Measurements from ENCODE around the gene RPH3AL. TPM values are rescaled to one million over a fixed set of nuclear protein-coding genes. Genes with fewer than 3 reads are reported as not detected.

The RPH3AL gene
- total RNA-seq, 4 donors from 2014 or later = 8.6 to 21.0 (median 17.4) TPM

DNA sequence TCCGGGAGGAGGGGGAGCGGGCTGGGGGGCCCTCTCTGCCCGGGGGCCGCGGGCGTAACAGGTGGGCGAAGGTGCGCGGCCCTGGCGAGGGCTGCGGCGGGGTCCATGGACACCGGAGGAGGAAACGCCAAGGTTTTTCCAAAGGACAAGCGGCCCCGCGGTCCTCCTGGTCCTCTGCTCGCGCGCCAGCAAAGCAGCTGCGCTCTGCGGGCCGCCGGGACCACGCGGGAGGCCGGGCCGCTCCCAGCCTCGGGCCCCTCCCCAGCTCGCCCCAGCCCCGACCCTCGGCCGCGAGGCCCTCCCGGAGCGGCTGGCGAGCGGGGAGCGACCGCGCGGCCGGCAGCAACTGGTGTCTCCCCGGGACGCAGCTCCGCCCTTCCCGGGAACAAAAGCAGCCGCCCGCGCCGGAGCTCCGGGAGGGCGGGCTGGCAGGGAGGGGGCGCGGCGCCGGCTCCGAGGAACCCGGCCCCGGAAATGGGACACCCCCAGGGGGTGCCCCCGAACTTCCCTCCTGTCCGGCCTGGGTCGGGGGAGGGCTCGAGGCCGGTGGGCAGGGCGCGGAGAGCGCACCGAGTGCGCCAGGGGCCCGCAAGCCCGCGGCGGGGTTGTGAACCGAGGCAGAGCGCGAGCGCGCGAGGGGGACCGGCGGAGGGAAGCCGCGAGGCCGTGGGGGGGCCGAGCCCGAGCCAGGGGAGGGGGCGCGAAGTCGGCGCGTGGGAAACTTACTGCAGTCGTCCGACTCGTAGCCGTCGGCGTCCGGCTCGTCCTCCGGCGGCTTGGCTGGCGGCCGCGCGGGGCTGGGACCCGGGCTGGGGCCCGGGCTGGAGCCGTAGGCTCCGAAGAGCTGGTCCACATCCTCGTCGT is 172.0 kb downstream of the RPH3AL start:
- Histone ChIP-seq H3K4me3 (peak overlapping the region; percentile 23 to 56), H3K36me3 (no peaks in the 10 kb centered on the region), H3K9me3 (no peaks in the 10 kb centered on the region), H3K27me3 (peaks cover 94% of the 10 kb centered on the region), H3K4me1 (peaks cover 0 to 39% (median 4%) of the 10 kb centered on the region in 3 donors), H3K27ac (peak overlapping the region in 3 of 4 donors; percentile 63 to 80 (median 65))
- no peak for TF ChIP-seq POLR2A (IDR thresholded peaks at IDR 0.05)
- no peak for TF ChIP-seq POLR2AphosphoS5 (IDR thresholded peaks at IDR 0.05)
- no peak for TF ChIP-seq EP300 (IDR thresholded peaks at IDR 0.05)
- TF ChIP-seq, protein P1, sequence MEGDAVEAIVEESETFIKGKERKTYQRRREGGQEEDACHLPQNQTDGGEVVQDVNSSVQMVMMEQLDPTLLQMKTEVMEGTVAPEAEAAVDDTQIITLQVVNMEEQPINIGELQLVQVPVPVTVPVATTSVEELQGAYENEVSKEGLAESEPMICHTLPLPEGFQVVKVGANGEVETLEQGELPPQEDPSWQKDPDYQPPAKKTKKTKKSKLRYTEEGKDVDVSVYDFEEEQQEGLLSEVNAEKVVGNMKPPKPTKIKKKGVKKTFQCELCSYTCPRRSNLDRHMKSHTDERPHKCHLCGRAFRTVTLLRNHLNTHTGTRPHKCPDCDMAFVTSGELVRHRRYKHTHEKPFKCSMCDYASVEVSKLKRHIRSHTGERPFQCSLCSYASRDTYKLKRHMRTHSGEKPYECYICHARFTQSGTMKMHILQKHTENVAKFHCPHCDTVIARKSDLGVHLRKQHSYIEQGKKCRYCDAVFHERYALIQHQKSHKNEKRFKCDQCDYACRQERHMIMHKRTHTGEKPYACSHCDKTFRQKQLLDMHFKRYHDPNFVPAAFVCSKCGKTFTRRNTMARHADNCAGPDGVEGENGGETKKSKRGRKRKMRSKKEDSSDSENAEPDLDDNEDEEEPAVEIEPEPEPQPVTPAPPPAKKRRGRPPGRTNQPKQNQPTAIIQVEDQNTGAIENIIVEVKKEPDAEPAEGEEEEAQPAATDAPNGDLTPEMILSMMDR (IDR thresholded peaks at IDR 0.05) = no peak
- ATAC-seq = no peak
- no CpG with 5 or more reads among the region's 112 CpGs for WGBS, 2 donors (ENCODE audit: low coverage in 1 of 2)

DNA sequence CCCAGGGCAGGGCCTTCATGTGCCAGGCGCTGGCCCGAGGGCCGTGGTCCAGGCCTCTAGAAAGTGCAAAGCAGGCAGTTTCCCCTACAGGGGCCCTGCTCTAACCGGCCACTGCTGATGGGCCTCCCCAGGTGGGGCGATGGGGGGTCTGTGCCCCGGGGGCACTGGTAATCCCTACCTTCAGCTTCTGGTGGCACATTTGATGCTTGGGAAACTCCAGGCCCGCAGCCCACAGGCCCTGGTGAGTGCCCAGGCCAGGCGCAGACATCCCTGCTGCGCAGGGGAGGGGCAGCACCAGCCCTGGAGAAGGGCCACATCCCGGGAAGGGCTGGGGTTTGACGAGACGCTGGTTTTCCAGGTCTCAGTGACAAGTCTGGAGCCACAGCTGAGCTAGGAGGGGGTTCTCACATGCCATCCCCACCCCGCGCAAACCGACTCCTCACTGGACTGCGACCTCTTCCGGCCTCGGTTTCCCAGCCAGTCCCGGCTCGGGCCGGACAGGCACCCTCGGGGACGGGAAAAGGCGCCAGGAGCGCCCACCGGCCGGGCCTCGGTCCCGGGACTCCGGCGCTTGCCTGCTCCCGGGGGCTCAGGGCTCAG is 172.7 kb downstream of the RPH3AL start:
- H3K4me1 ChIP-seq = peaks cover 0 to 39% (median 4%) of the 10 kb centered on the region in 3 donors
- H3K36me3 ChIP-seq = no peaks in the 10 kb centered on the region
- peak overlapping the region in 3 of 4 donors; percentile 63 to 80 (median 65) for H3K27ac ChIP-seq
- WGBS, 2 donors (ENCODE audit: low coverage in 1 of 2) = no CpG with 5 or more reads among the region's 32 CpGs
- H3K9me3 ChIP-seq = no peaks in the 10 kb centered on the region
- TF ChIP-seq, protein P1 (IDR thresholded peaks at IDR 0.05) = no peak
- TF ChIP-seq POLR2AphosphoS5 (IDR thresholded peaks at IDR 0.05) (no peak), EP300 (IDR thresholded peaks at IDR 0.05) (no peak), POLR2A (IDR thresholded peaks at IDR 0.05) (no peak)
- peaks cover 94% of the 10 kb centered on the region for H3K27me3 ChIP-seq
- peak overlapping the region; percentile 23 to 56 for H3K4me3 ChIP-seq
- no peak for ATAC-seq

DNA sequence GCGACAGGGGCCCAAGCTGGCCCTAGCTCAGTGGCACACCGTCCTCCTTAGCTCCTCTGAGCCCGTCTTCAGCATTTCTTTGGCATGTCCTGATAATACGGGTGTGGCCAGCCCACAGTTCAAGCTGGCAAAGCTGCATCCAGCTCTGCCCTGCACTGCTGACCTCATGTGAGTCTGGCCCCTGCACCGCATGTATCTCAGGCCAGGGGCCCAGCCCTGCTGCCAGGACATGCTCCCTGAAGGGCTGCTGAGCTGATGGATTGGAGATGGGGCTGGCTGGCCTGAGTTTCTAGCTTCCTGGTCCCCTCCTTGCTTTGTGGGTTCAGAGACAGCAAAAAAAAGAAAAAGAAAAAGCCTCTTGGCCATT is 173.6 kb downstream of the RPH3AL start:
- ATAC-seq = no peak
- no CpG with 5 or more reads among the region's 5 CpGs for WGBS, 2 donors (ENCODE audit: low coverage in 1 of 2)
- Histone ChIP-seq H3K4me3 (peak overlapping the region in 1 of 2 donors; percentile 56), H3K27me3 (peaks cover 96% of the 10 kb centered on the region), H3K4me1 (peaks cover 0 to 39% (median 4%) of the 10 kb centered on the region in 3 donors), H3K27ac (peak overlapping the region in 3 of 4 donors; percentile 4 to 80 (median 27)), H3K36me3 (no peaks in the 10 kb centered on the region), H3K9me3 (no peaks in the 10 kb centered on the region)
- TF ChIP-seq EP300 (IDR thresholded peaks at IDR 0.05) = no peak

DNA sequence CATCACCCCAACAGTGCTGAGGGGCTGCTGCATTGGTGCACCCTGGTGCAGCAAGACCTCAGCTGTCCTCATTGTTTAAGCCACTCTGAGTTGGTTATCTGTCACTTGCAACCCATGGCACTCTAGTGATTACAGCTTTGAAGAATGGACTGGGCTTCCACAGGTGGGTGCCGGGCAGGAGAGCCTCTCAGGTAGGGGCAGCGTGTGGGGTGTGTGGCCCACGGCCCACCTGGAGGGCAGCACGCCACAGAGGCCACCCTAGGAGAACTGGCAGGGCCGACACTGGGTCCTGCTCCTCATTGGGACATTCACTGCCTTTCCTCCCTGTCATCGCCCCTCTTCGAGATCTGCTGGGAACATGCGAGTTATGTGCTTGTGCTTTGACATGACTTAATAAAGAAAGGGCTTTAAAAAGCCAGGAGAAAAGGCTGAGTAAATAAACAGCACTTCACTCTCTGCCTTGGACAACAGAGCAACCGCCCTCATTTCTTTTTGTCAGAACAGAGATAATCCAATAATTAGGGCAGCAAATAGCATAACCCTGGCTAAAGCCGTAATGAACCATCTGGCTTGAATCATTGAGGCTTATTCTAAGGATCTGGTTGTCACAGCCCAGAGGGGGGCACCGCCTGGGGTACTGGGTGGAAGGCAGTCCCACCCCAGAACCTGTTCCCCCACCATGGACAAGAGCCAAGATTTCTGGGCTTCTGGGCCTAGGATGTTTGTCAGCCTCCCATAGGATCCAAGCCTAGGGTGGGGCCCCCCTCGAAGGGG is 174.1 kb downstream of the RPH3AL start:
- WGBS, 2 donors (ENCODE audit: low coverage in 1 of 2) = 66 to 77% methylated on average over 5 to 8 of the region's 12 CpGs
- ATAC-seq = no peak
- H3K4me3 ChIP-seq = no peak overlapping the region
- no peaks in the 10 kb centered on the region for H3K36me3 ChIP-seq
- peaks cover 0 to 39% (median 4%) of the 10 kb centered on the region in 3 donors for H3K4me1 ChIP-seq
- peak overlapping the region in 3 of 4 donors; percentile 4 to 80 (median 27) for H3K27ac ChIP-seq
- no peak for TF ChIP-seq EP300 (IDR thresholded peaks at IDR 0.05)
- TF ChIP-seq, protein P1 (IDR thresholded peaks at IDR 0.05) = no peak
- no peak for TF ChIP-seq POLR2AphosphoS5 (IDR thresholded peaks at IDR 0.05)
- no peaks in the 10 kb centered on the region for H3K9me3 ChIP-seq
- peaks cover 96% of the 10 kb centered on the region for H3K27me3 ChIP-seq

DNA sequence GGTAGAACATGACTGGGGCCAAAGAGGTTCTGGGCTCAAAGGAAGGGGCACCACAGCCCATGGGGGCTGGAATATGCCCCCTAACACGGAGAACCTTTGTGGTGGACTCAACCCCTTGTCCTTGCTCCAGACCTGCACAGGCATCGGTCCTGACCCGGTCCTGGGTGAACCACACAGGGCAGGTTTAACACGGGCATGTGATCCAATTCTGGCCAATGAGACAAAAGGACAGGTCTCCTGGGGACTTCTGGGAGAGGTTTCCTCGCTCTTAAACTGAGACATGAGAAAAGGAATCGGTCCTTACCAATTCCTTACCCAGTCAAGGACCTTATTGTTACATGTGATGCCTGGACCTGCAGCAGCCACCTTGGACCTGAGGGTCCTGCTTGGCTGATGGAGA is 174.8 kb downstream of the RPH3AL start:
- WGBS, 2 donors (ENCODE audit: low coverage in 1 of 2) = no CpG with 5 or more reads among the region's 6 CpGs
- peaks cover 96% of the 10 kb centered on the region for H3K27me3 ChIP-seq

More for the DNA sequence above, 174.8 kb downstream of the RPH3AL start:
- no peak for TF ChIP-seq POLR2A (IDR thresholded peaks at IDR 0.05)
- TF ChIP-seq POLR2AphosphoS5 (IDR thresholded peaks at IDR 0.05) = no peak
- no peak for TF ChIP-seq EP300 (IDR thresholded peaks at IDR 0.05)
- TF ChIP-seq, protein P1 (IDR thresholded peaks at IDR 0.05) = no peak
- H3K9me3 ChIP-seq = no peaks in the 10 kb centered on the region
- peaks cover 0 to 39% (median 4%) of the 10 kb centered on the region in 3 donors for H3K4me1 ChIP-seq
- no peaks in the 10 kb centered on the region for H3K36me3 ChIP-seq
- H3K4me3 ChIP-seq = no peak overlapping the region
- H3K27ac ChIP-seq = no peak overlapping the region
- no peak for ATAC-seq

Measured in gastroesophageal sphincter (tissue), 4 donors.